Measurements from ENCODE around the gene SLC29A3.

Gene SLC29A3

DNA sequence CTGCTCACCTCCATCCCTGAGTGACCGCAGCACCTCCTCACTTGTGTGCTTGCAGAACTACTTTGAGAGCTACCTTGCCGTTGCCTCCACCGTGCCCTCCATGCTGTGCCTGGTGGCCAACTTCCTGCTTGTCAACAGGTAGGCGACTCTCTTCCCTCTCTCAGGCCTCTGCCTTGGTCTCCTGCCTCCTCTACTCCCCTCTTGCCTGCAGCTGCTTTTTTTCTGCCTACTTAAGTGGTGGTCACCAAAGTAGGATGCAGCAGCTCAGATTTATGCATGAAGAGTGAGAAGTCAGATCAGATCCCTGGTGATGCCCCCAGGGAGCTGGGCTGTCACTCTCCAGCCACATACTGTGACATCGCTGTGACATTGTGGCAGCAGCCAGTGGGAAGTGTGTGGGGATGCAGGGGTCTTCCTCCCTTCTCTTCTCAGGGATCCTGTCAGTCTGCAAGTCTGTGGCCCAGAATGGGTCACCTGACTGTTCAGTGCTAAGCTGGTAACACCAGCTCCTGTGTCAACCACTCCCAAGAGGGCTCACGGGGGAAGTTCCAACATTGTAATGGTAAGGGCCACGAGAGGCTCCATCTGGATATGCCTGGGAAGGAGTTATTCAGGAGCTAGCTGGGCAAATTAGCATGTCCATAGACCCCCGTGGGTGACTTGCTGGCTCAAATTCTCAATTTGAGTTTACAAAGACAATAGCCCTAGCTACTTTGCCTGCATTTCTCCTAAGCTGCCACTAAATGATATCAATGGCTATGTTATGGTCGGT, 25.3 kb downstream of the SLC29A3 start:
- Histone ChIP-seq H3K79me2 (ENCODE audit: insufficient read depth, low read length) (no peaks in the 10 kb centered on the region), H3K9me2 (replicated peaks; ENCODE audit: insufficient read depth, low read length) (no peaks in the 10 kb centered on the region), H4K20me1 (ENCODE audit: low read depth, low read length) (no peaks in the 10 kb centered on the region), H3K9ac (ENCODE audit: low read length) (no peak overlapping the region), H2AFZ (ENCODE audit: low read depth, low read length, severe bottlenecking) (no peak overlapping the region), H3K27ac (ENCODE audit: low read depth, low read length) (no peak overlapping the region), H3K4me2 (ENCODE audit: low read depth, low read length, poor library complexity, severe bottlenecking) (no peak overlapping the region), H3K36me3 (ENCODE audit: low read length) (no peaks in the 10 kb centered on the region), H3F3A (ENCODE audit: insufficient read depth) (no peaks in the 10 kb centered on the region), H3K4me3 (ENCODE audit: insufficient read depth, low read length, poor library complexity, severe bottlenecking) (no peak overlapping the region), H3K27me3 (ENCODE audit: low read length) (no peaks in the 10 kb centered on the region), H3K9me3 (ENCODE audit: insufficient read depth, low read length) (no peaks in the 10 kb centered on the region)
- no peak for TF ChIP-seq EZH2phosphoT487 (conservative IDR thresholded peaks at IDR 0.05; ENCODE audit: low read length)
- TF ChIP-seq, protein P1, sequence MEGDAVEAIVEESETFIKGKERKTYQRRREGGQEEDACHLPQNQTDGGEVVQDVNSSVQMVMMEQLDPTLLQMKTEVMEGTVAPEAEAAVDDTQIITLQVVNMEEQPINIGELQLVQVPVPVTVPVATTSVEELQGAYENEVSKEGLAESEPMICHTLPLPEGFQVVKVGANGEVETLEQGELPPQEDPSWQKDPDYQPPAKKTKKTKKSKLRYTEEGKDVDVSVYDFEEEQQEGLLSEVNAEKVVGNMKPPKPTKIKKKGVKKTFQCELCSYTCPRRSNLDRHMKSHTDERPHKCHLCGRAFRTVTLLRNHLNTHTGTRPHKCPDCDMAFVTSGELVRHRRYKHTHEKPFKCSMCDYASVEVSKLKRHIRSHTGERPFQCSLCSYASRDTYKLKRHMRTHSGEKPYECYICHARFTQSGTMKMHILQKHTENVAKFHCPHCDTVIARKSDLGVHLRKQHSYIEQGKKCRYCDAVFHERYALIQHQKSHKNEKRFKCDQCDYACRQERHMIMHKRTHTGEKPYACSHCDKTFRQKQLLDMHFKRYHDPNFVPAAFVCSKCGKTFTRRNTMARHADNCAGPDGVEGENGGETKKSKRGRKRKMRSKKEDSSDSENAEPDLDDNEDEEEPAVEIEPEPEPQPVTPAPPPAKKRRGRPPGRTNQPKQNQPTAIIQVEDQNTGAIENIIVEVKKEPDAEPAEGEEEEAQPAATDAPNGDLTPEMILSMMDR (IDR thresholded peaks at IDR 0.05; ENCODE audit: insufficient read depth, low read length, poor library complexity, severe bottlenecking): no peak

DNA sequence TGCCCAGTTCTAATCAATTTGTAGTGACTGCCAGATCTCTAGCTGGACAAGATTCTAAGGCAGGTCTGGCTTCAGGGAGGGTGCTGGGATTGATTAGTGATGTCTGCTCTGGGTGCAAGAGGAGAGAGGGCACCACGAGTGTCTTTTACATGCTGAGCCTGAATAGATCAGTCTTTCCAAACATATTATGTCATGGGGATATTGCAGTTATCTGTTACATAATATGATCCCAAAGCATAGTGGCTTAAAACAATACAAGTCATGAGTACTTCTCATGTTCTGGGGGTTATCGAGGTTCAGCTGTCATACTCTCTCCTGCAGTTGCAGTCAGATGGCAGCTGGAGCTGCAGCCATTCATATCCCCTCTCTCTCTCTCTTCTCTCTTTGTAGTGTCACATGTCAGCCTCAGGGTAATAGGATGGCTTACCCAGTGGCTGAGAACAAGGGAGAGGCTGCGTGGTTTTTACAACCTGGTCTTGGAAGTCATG, 26.0 kb downstream of the SLC29A3 start:
- H3K27ac ChIP-seq (ENCODE audit: low read depth, low read length): no peak overlapping the region
- TF ChIP-seq, protein P1 (IDR thresholded peaks at IDR 0.05; ENCODE audit: insufficient read depth, low read length, poor library complexity, severe bottlenecking): no peak
- TF ChIP-seq EZH2phosphoT487 (conservative IDR thresholded peaks at IDR 0.05; ENCODE audit: low read length): no peak
- H3F3A ChIP-seq (ENCODE audit: insufficient read depth): no peaks in the 10 kb centered on the region
- no peaks in the 10 kb centered on the region for H3K36me3 ChIP-seq (ENCODE audit: low read length)
- no peaks in the 10 kb centered on the region for H3K27me3 ChIP-seq (ENCODE audit: low read length)
- no peaks in the 10 kb centered on the region for H3K9me3 ChIP-seq (ENCODE audit: insufficient read depth, low read length)
- H3K4me3 ChIP-seq (ENCODE audit: insufficient read depth, low read length, poor library complexity, severe bottlenecking): no peak overlapping the region
- no peaks in the 10 kb centered on the region for H3K79me2 ChIP-seq (ENCODE audit: insufficient read depth, low read length)
- H3K4me2 ChIP-seq (ENCODE audit: low read depth, low read length, poor library complexity, severe bottlenecking): no peak overlapping the region
- no peak overlapping the region for H3K9ac ChIP-seq (ENCODE audit: low read length)
- H4K20me1 ChIP-seq (ENCODE audit: low read depth, low read length): no peaks in the 10 kb centered on the region
- H2AFZ ChIP-seq (ENCODE audit: low read depth, low read length, severe bottlenecking): no peak overlapping the region
- no peaks in the 10 kb centered on the region for H3K9me2 ChIP-seq (replicated peaks; ENCODE audit: insufficient read depth, low read length)

DNA sequence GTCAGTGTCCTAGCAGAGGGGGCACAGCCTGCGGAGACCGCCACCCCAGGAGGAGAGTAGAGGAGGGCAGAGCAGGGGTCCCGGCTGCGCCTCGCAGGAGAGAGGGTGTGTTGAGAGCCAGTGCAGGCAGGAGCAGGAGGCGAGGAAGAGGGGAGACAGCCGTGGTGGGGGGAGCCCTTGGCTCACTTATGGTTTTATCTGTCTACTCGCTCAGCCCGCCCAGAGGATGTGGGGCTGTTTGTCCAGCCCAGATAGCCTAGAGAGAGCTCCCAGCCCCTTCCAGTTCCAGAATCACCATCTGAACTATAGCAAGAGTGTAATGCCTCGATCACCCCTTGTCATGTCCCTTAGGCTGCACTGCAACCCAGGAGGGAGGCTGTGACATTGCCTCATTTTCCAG, 26.6 kb downstream of the SLC29A3 start:
- Histone ChIP-seq H3K9me2 (replicated peaks; ENCODE audit: insufficient read depth, low read length) (no peaks in the 10 kb centered on the region), H2AFZ (ENCODE audit: low read depth, low read length, severe bottlenecking) (no peak overlapping the region), H3K9me3 (ENCODE audit: insufficient read depth, low read length) (no peaks in the 10 kb centered on the region), H3K79me2 (ENCODE audit: insufficient read depth, low read length) (no peaks in the 10 kb centered on the region), H3K27me3 (ENCODE audit: low read length) (no peaks in the 10 kb centered on the region), H4K20me1 (ENCODE audit: low read depth, low read length) (no peaks in the 10 kb centered on the region), H3K4me2 (ENCODE audit: low read depth, low read length, poor library complexity, severe bottlenecking) (no peak overlapping the region), H3K27ac (ENCODE audit: low read depth, low read length) (no peak overlapping the region), H3K9ac (ENCODE audit: low read length) (no peak overlapping the region), H3F3A (ENCODE audit: insufficient read depth) (no peaks in the 10 kb centered on the region), H3K36me3 (ENCODE audit: low read length) (no peaks in the 10 kb centered on the region), H3K4me3 (ENCODE audit: insufficient read depth, low read length, poor library complexity, severe bottlenecking) (no peak overlapping the region)
- TF ChIP-seq EZH2phosphoT487 (conservative IDR thresholded peaks at IDR 0.05; ENCODE audit: low read length): no peak
- TF ChIP-seq, protein P1 (IDR thresholded peaks at IDR 0.05; ENCODE audit: insufficient read depth, low read length, poor library complexity, severe bottlenecking): no peak
